Measurements from ENCODE around the gene LSG1. TPM values are rescaled to one million over a fixed set of nuclear protein-coding genes. Genes with fewer than 3 reads are reported as not detected.

LSG1 gene
- total RNA-seq, 1 donor from 2014 or later = 41.2 TPM

GRCh38 chr3:194713299-194714136, 41.5 kb upstream of the LSG1 start:
- Histone ChIP-seq H3K4me1 (no peaks in the 10 kb centered on the region), H3F3A (ENCODE audit: low read depth) (no peaks in the 10 kb centered on the region), H3K36me3 (no peaks in the 10 kb centered on the region), H2AFZ (replicated peaks) (no peak overlapping the region), H3K4me2 (no peak overlapping the region), H3K79me2 (ENCODE audit: low read depth) (no peaks in the 10 kb centered on the region), H3K4me3 (no peak overlapping the region), H4K20me1 (ENCODE audit: low read depth) (no peaks in the 10 kb centered on the region), H3K9me3 (ENCODE audit: low read depth) (no peaks in the 10 kb centered on the region), H3K27ac (no peak overlapping the region), H3K9ac (no peak overlapping the region), H3K27me3 (no peaks in the 10 kb centered on the region)
- Mint-ChIP-seq H3K27ac (no peak overlapping the region), H3K27me3 (ENCODE audit: insufficient read depth, low read depth) (peaks cover 8% of the 10 kb centered on the region), H3K4me1 (peaks cover 4% of the 10 kb centered on the region), H3K36me3 (no peaks in the 10 kb centered on the region), H3K4me3 (no peak overlapping the region), H3K9me3 (no peaks in the 10 kb centered on the region)
- TF ChIP-seq EZH2 (IDR thresholded peaks at IDR 0.05) (no peak), EZH2phosphoT487 (IDR thresholded peaks at IDR 0.05) (no peak)
- TF ChIP-seq, protein P1, sequence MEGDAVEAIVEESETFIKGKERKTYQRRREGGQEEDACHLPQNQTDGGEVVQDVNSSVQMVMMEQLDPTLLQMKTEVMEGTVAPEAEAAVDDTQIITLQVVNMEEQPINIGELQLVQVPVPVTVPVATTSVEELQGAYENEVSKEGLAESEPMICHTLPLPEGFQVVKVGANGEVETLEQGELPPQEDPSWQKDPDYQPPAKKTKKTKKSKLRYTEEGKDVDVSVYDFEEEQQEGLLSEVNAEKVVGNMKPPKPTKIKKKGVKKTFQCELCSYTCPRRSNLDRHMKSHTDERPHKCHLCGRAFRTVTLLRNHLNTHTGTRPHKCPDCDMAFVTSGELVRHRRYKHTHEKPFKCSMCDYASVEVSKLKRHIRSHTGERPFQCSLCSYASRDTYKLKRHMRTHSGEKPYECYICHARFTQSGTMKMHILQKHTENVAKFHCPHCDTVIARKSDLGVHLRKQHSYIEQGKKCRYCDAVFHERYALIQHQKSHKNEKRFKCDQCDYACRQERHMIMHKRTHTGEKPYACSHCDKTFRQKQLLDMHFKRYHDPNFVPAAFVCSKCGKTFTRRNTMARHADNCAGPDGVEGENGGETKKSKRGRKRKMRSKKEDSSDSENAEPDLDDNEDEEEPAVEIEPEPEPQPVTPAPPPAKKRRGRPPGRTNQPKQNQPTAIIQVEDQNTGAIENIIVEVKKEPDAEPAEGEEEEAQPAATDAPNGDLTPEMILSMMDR (IDR thresholded peaks at IDR 0.05) = no peak
- no peak for DNase-seq (ENCODE audit: low spot score)

DNA sequence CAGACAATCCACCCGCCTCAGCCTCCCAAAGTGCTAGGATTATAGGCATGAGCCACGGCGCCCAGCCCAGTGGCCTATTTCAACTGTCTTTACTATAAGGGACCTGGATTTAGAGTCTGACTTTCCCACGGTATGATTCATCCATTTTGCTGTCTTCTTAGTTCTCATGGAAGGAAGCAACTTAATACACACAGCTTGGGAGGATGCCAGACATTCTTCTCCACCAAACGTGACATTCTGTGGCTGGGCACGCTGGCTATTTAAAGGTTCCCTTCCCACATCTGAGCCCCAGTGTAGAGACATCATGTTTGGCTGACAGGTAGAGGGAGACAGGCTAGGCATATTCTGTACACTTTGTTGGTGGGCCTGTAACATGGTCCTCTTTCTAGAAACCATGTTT, 39.9 kb upstream of the LSG1 start:
- H3K4me1 Mint-ChIP-seq = peaks cover 3% of the 10 kb centered on the region
- no peaks in the 10 kb centered on the region for H3K4me1 ChIP-seq
- H3K27me3 ChIP-seq = no peaks in the 10 kb centered on the region
- H3K9me3 Mint-ChIP-seq = peaks cover 3% of the 10 kb centered on the region
- H3K9ac ChIP-seq = no peak overlapping the region
- no peaks in the 10 kb centered on the region for H3K9me3 ChIP-seq (ENCODE audit: low read depth)
- H2AFZ ChIP-seq (replicated peaks) = no peak overlapping the region
- no peaks in the 10 kb centered on the region for H3F3A ChIP-seq (ENCODE audit: low read depth)
- H3K36me3 ChIP-seq = no peaks in the 10 kb centered on the region
- no peaks in the 10 kb centered on the region for H4K20me1 ChIP-seq (ENCODE audit: low read depth)
- peaks cover 5% of the 10 kb centered on the region for H3K27me3 Mint-ChIP-seq (ENCODE audit: insufficient read depth, low read depth)
- no peaks in the 10 kb centered on the region for H3K79me2 ChIP-seq (ENCODE audit: low read depth)
- H3K4me3 ChIP-seq = no peak overlapping the region
- H3K36me3 Mint-ChIP-seq = no peaks in the 10 kb centered on the region
- no peak overlapping the region for H3K27ac ChIP-seq
- TF ChIP-seq, protein P1 (IDR thresholded peaks at IDR 0.05) = no peak
- TF ChIP-seq EZH2phosphoT487 (IDR thresholded peaks at IDR 0.05) (no peak), EZH2 (IDR thresholded peaks at IDR 0.05) (no peak)
- H3K27ac Mint-ChIP-seq = no peak overlapping the region
- DNase-seq (ENCODE audit: low spot score) = no peak
- H3K4me3 Mint-ChIP-seq = no peak overlapping the region
- H3K4me2 ChIP-seq = no peak overlapping the region

DNA sequence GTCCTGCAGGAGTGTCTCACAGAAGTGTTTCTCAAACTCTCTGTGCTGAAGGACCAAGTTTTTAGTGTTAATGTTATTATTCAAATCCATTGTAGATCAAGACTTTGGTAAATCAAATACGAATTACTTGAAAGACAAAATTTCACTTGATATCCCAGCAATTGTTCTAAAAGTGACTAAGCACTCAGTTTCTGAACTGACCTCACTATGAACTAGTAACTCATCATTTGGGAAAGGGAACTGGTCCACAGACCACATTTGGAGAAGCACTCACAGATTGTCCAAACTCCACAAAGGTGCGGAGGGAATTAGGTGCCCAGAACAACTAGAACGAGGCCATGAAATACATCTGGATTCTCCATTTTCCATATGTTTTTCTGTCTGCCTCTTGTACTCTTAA, 39.3 kb upstream of the LSG1 start:
- Histone ChIP-seq H3K9me3 (ENCODE audit: low read depth) (no peaks in the 10 kb centered on the region), H3K4me2 (no peak overlapping the region), H3K4me3 (no peak overlapping the region), H3K9ac (no peak overlapping the region), H3K4me1 (no peaks in the 10 kb centered on the region), H3K36me3 (no peaks in the 10 kb centered on the region), H3F3A (ENCODE audit: low read depth) (no peaks in the 10 kb centered on the region), H4K20me1 (ENCODE audit: low read depth) (no peaks in the 10 kb centered on the region), H3K27ac (no peak overlapping the region), H2AFZ (replicated peaks) (no peak overlapping the region), H3K79me2 (ENCODE audit: low read depth) (no peaks in the 10 kb centered on the region), H3K27me3 (no peaks in the 10 kb centered on the region)
- Mint-ChIP-seq H3K9me3 (peaks cover 3% of the 10 kb centered on the region), H3K4me1 (peaks cover 9% of the 10 kb centered on the region), H3K36me3 (no peaks in the 10 kb centered on the region), H3K4me3 (no peak overlapping the region), H3K27ac (no peak overlapping the region), H3K27me3 (ENCODE audit: insufficient read depth, low read depth) (peaks cover 5% of the 10 kb centered on the region)
- TF ChIP-seq, protein P1 (IDR thresholded peaks at IDR 0.05) = no peak
- TF ChIP-seq EZH2phosphoT487 (IDR thresholded peaks at IDR 0.05) (no peak), EZH2 (IDR thresholded peaks at IDR 0.05) (no peak)
- no peak for DNase-seq (ENCODE audit: low spot score)

Measured in neural progenitor cell (in vitro differentiated cells).